ENCODE measurements around the gene FRMD1. TPM values are rescaled to one million over a fixed set of nuclear protein-coding genes. Genes with fewer than 3 reads are reported as not detected.

The FRMD1 gene
- total RNA-seq, 1 experiment from 2014 or later, result 0.57 TPM

- TF ChIP-seq ZNF219 (CRISPR knock-in tag; IDR thresholded peaks at IDR 0.05; ENCODE audit: borderline replicate concordance) (no peak), ZNF138 (CRISPR knock-in tag; conservative IDR thresholded peaks at IDR 0.05) (no peak), FOXP1 (CRISPR knock-in tag; IDR thresholded peaks at IDR 0.05; ENCODE audit: borderline replicate concordance) (no peak), NR2C2 (CRISPR knock-in tag; IDR thresholded peaks at IDR 0.05) (no peak), TCF7 (CRISPR knock-in tag; IDR thresholded peaks at IDR 0.05; ENCODE audit: low read depth) (no peak), FOXP4 (CRISPR knock-in tag; IDR thresholded peaks at IDR 0.05) (no peak), ETV6 (CRISPR knock-in tag; IDR thresholded peaks at IDR 0.05) (no peak), MYBL2 (CRISPR knock-in tag; IDR thresholded peaks at IDR 0.05) (no peak), SMAD4 (CRISPR knock-in tag; IDR thresholded peaks at IDR 0.05) (no peak), IRF2 (CRISPR knock-in tag; IDR thresholded peaks at IDR 0.05; ENCODE audit: borderline replicate concordance, low read depth) (no peak)
- TF ChIP-seq, protein P1, sequence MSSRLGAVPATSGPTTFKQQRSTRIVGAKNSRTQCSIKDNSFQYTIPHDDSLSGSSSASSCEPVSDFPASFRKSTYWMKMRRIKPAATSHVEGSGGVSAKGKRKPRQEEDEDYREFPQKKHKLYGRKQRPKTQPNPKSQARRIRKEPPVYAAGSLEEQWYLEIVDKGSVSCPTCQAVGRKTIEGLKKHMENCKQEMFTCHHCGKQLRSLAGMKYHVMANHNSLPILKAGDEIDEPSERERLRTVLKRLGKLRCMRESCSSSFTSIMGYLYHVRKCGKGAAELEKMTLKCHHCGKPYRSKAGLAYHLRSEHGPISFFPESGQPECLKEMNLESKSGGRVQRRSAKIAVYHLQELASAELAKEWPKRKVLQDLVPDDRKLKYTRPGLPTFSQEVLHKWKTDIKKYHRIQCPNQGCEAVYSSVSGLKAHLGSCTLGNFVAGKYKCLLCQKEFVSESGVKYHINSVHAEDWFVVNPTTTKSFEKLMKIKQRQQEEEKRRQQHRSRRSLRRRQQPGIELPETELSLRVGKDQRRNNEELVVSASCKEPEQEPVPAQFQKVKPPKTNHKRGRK (CRISPR knock-in tag; IDR thresholded peaks at IDR 0.05; ENCODE audit: borderline replicate concordance), result no peak
- TF ChIP-seq, protein P2, sequence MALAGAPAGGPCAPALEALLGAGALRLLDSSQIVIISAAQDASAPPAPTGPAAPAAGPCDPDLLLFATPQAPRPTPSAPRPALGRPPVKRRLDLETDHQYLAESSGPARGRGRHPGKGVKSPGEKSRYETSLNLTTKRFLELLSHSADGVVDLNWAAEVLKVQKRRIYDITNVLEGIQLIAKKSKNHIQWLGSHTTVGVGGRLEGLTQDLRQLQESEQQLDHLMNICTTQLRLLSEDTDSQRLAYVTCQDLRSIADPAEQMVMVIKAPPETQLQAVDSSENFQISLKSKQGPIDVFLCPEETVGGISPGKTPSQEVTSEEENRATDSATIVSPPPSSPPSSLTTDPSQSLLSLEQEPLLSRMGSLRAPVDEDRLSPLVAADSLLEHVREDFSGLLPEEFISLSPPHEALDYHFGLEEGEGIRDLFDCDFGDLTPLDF (CRISPR knock-in tag; IDR thresholded peaks at IDR 0.05), result no peak
These were observed 14.6 kb upstream of the FRMD1 start (continued) for GRCh38 chr6:168093634-168094033.

- CTCF ChIA-PET, result interaction anchor here (1.0 kb wide), 1 partner anchor 9 kb away, joined by 3 read pairs; no protein-coding TSS in a partner anchor
- Mint-ChIP-seq H3K27ac (no peak overlapping the region), H3K9me3 (0 out of 2 replicates have a peak, but pooled peaks cover 4% of the 10 kb centered on the region), H3K27me3 (ENCODE audit: low read depth) (no peaks in the 10 kb centered on the region), H3K4me1 (peaks cover 26% of the 10 kb centered on the region), H3K4me3 (no peak overlapping the region), H3K36me3 (no peaks in the 10 kb centered on the region)
- TF ChIP-seq ATF1 (CRISPR knock-in tag; IDR thresholded peaks at IDR 0.05), result no peak
- TF ChIP-seq PRRX2 (CRISPR knock-in tag; IDR thresholded peaks at IDR 0.05), result no peak
- TF ChIP-seq MYBL2 (CRISPR knock-in tag; IDR thresholded peaks at IDR 0.05), result no peak
- TF ChIP-seq TEAD4 (CRISPR knock-in tag; IDR thresholded peaks at IDR 0.05), result no peak
- TF ChIP-seq NFE2L1 (CRISPR knock-in tag; IDR thresholded peaks at IDR 0.05), result no peak
- TF ChIP-seq ELF4 (CRISPR knock-in tag; IDR thresholded peaks at IDR 0.05; ENCODE audit: low read depth), result no peak
- no peak for TF ChIP-seq PREB (CRISPR knock-in tag; IDR thresholded peaks at IDR 0.05; ENCODE audit: borderline replicate concordance)
- no peak for TF ChIP-seq FOXK1 (CRISPR knock-in tag; IDR thresholded peaks at IDR 0.05)
- no peak for TF ChIP-seq ZNF317 (CRISPR knock-in tag; IDR thresholded peaks at IDR 0.05; ENCODE audit: borderline replicate concordance, low read depth)
- no peak for TF ChIP-seq GRHL2 (CRISPR knock-in tag; IDR thresholded peaks at IDR 0.05; ENCODE audit: insufficient replicate concordance, severe bottlenecking)
- no peak for TF ChIP-seq FOXJ3 (CRISPR knock-in tag; IDR thresholded peaks at IDR 0.05; ENCODE audit: borderline replicate concordance)
- TF ChIP-seq RORB (CRISPR knock-in tag; IDR thresholded peaks at IDR 0.05), result no peak
- TF ChIP-seq, protein P3, sequence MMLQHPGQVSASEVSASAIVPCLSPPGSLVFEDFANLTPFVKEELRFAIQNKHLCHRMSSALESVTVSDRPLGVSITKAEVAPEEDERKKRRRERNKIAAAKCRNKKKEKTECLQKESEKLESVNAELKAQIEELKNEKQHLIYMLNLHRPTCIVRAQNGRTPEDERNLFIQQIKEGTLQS (CRISPR knock-in tag; conservative IDR thresholded peaks at IDR 0.05), result no peak
- no peak for TF ChIP-seq E2F4 (CRISPR knock-in tag; IDR thresholded peaks at IDR 0.05; ENCODE audit: borderline replicate concordance, low read depth)
- TF ChIP-seq SMAD4 (CRISPR knock-in tag; IDR thresholded peaks at IDR 0.05), result no peak
- TF ChIP-seq, protein P4, sequence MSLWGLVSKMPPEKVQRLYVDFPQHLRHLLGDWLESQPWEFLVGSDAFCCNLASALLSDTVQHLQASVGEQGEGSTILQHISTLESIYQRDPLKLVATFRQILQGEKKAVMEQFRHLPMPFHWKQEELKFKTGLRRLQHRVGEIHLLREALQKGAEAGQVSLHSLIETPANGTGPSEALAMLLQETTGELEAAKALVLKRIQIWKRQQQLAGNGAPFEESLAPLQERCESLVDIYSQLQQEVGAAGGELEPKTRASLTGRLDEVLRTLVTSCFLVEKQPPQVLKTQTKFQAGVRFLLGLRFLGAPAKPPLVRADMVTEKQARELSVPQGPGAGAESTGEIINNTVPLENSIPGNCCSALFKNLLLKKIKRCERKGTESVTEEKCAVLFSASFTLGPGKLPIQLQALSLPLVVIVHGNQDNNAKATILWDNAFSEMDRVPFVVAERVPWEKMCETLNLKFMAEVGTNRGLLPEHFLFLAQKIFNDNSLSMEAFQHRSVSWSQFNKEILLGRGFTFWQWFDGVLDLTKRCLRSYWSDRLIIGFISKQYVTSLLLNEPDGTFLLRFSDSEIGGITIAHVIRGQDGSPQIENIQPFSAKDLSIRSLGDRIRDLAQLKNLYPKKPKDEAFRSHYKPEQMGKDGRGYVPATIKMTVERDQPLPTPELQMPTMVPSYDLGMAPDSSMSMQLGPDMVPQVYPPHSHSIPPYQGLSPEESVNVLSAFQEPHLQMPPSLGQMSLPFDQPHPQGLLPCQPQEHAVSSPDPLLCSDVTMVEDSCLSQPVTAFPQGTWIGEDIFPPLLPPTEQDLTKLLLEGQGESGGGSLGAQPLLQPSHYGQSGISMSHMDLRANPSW (CRISPR knock-in tag; conservative IDR thresholded peaks at IDR 0.05; ENCODE audit: low read depth), result no peak
- no peak for TF ChIP-seq ZNF671 (CRISPR knock-in tag; IDR thresholded peaks at IDR 0.05)
- no peak for TF ChIP-seq EMX1 (CRISPR knock-in tag; IDR thresholded peaks at IDR 0.05)
- ATAC-seq (no peak), DNase-seq (ENCODE audit: low spot score) (no peak)
- POLR2A ChIA-PET, result no interaction called here
These were observed 14.1 kb upstream of the FRMD1 start for GRCh38 chr6:168093071-168093505.
